ENCODE data around the gene C18orf63. TPM values are rescaled to one million over a fixed set of nuclear protein-coding genes. Genes with fewer than 3 reads are reported as not detected.

Gene C18orf63
- total RNA-seq, 2 donors from 2014 or later, result not detected

DNA sequence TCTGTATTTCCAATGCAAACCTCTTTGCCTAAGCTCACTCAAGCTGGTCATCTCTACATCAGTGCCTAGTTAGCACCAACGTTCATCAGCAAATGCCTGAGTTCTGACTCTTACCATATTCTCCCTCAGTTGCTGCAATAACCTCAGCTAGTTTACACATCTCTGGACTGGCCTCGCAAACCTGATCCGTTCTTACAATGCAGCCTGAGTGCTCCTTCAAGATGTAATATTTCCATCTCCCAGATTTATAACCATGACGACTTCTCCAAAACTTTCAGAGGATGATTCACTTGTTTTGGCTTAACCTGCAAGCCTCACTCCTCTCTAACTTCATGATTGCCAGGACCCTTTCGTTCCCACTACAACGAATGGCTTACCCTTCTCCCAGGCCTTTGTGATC lies 71.7 kb downstream of the C18orf63 start:
- H3K27me3 ChIP-seq, result no peaks in the 10 kb centered on the region
- intact Hi-C loops (cut with DNase I), result no loop called here
- no peak overlapping the region for H3K27ac ChIP-seq
- H3K4me3 ChIP-seq, result no peak overlapping the region
- no peaks in the 10 kb centered on the region for H3K9me3 ChIP-seq
- no peaks in the 10 kb centered on the region for H3K4me1 ChIP-seq
- H3K9ac ChIP-seq (ENCODE audit: low read depth in 2 of 2, low read length in 2 of 2), result no peak overlapping the region
- DNase-seq, result no peak
- no peaks in the 10 kb centered on the region for H3K36me3 ChIP-seq
- TF ChIP-seq, protein P1, sequence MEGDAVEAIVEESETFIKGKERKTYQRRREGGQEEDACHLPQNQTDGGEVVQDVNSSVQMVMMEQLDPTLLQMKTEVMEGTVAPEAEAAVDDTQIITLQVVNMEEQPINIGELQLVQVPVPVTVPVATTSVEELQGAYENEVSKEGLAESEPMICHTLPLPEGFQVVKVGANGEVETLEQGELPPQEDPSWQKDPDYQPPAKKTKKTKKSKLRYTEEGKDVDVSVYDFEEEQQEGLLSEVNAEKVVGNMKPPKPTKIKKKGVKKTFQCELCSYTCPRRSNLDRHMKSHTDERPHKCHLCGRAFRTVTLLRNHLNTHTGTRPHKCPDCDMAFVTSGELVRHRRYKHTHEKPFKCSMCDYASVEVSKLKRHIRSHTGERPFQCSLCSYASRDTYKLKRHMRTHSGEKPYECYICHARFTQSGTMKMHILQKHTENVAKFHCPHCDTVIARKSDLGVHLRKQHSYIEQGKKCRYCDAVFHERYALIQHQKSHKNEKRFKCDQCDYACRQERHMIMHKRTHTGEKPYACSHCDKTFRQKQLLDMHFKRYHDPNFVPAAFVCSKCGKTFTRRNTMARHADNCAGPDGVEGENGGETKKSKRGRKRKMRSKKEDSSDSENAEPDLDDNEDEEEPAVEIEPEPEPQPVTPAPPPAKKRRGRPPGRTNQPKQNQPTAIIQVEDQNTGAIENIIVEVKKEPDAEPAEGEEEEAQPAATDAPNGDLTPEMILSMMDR (IDR thresholded peaks at IDR 0.05), result no peak

DNA sequence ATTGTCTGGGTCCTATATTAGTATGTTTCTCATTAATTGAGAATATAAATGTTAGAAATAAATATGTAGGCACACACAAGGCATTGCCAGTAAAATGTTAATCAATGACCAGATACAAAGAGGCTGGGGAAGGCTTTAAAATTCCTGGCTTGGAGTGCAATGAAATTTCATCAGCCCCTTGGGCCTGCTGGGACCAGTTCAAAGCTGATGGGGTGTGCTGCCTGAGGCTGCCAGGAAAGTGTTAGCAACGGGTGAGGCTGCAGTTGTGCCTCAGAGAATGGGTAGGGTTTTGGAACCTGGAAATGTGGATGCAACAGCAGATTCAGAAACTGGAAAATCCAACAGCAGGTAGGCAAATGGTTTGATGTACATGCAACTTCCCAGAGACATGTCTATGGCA lies 72.6 kb downstream of the C18orf63 start:
- H3K4me1 ChIP-seq, result no peaks in the 10 kb centered on the region
- intact Hi-C loops (cut with DNase I), result no loop called here
- no peak overlapping the region for H3K9ac ChIP-seq (ENCODE audit: low read depth in 2 of 2, low read length in 2 of 2)
- no peak overlapping the region for H3K4me3 ChIP-seq
- TF ChIP-seq, protein P1 (IDR thresholded peaks at IDR 0.05), result no peak
- no peak overlapping the region for H3K27ac ChIP-seq
- DNase-seq, result no peak
- no peaks in the 10 kb centered on the region for H3K36me3 ChIP-seq
- no peaks in the 10 kb centered on the region for H3K9me3 ChIP-seq
- H3K27me3 ChIP-seq, result no peaks in the 10 kb centered on the region

DNA sequence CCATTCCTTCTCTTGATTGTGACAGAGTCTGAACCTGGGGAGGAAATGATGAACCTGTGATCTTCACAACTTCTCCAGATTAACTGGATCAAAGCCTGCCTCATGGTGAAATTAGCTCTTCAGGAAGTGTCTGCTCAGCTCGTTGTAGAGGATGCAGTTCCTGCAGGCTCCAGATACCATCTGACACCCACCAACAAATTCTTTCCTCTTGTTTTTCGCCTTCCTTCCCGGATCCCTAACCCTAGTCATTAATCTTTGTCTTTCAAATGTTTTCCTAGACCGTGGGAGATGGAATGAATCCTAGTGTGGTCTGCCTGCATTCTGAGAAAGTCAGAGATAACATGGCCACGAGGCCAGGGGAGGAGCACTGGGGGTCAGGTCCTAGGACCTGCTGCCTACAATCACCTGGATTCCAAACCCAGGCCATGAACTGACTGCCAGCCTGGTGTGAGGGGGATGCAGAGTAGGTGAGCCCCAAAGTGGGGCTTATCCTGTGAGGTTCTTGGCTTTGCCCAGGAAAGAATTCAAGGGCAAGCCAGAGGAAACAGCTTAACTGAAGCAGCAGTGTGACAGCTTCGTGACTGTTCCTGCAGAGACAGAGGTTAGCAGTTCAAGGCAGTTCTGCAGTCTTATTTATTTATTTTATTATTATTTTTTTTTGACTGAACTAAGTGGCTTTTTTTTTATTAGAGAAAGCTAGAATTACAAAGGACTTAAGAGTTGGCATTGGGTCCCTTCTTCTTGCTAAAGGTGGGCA lies 73.7 kb downstream of the C18orf63 start:
- TF ChIP-seq, protein P1 (IDR thresholded peaks at IDR 0.05), result no peak
- Histone ChIP-seq H3K9me3 (no peaks in the 10 kb centered on the region), H3K36me3 (no peaks in the 10 kb centered on the region), H3K4me3 (no peak overlapping the region), H3K27ac (no peak overlapping the region), H3K4me1 (no peaks in the 10 kb centered on the region), H3K27me3 (no peaks in the 10 kb centered on the region), H3K9ac (ENCODE audit: low read depth in 2 of 2, low read length in 2 of 2) (no peak overlapping the region)
- intact Hi-C loops (cut with DNase I), result no loop called here
- no peak for DNase-seq

DNA sequence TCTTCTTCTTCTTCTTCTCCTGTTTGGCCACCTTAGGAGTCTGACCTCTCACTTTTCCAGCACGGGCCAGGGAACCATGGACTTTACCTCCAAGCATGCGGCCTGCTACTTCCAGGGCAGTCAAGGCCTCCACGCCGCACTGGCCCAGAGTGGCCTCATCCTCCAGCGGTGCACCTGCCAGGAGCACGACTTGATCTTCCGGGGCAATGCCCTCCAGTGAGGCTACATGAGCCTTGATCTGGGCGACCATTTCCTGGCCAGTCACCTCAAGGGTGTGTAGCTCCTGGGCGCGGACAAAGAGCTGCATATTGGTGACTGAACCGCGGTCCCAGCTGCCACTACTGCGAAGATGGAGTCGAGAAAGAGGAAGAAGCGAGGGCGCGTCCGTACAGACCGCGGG lies 74.4 kb downstream of the C18orf63 start:
- Histone ChIP-seq H3K27me3 (no peaks in the 10 kb centered on the region), H3K27ac (no peak overlapping the region), H3K4me3 (no peak overlapping the region), H3K9ac (ENCODE audit: low read depth in 2 of 2, low read length in 2 of 2) (no peak overlapping the region), H3K36me3 (no peaks in the 10 kb centered on the region), H3K9me3 (no peaks in the 10 kb centered on the region), H3K4me1 (no peaks in the 10 kb centered on the region)
- TF ChIP-seq, protein P1 (IDR thresholded peaks at IDR 0.05), result no peak
- intact Hi-C loops (cut with DNase I), result no loop called here
- DNase-seq, result no peak

DNA sequence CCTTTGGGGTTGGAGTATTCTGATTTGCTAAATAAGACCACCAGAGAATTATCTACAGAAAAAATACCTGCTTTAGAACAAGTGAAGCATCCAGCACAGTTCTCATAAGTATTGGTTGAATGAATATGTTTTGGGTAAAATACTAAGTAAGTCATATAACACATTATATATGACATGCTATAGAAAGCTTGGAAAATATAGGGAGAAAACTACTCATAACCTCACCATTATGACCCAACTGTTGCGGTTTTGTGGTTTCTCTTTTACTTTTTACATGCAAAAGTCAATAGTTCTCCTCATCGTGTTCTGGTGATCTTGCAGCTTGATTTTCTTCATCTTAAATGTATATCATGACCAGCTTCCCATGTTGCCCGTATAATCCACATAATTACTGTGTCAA lies 75.3 kb downstream of the C18orf63 start:
- intact Hi-C loops (cut with DNase I), result no loop called here

More for the DNA sequence above, 75.3 kb downstream of the C18orf63 start:
- TF ChIP-seq, protein P1 (IDR thresholded peaks at IDR 0.05), result no peak
- Histone ChIP-seq H3K36me3 (no peaks in the 10 kb centered on the region), H3K9me3 (no peaks in the 10 kb centered on the region), H3K27ac (no peak overlapping the region), H3K4me3 (no peak overlapping the region), H3K9ac (ENCODE audit: low read depth in 2 of 2, low read length in 2 of 2) (no peak overlapping the region), H3K4me1 (no peaks in the 10 kb centered on the region), H3K27me3 (no peaks in the 10 kb centered on the region)
- no peak for DNase-seq

Measured in colonic mucosa (tissue), 4 donors.